ENCODE results near the gene SPATA7.
A peak's percentile ranks its signal among the peaks of the same experiment; 100 is the strongest.
"Not testable (repeated sequence)": the region's sequence is repeated elsewhere in the genome, so short reads cannot be mapped to it uniquely, and the experiment has no call there.

SPATA7 gene

DNA sequence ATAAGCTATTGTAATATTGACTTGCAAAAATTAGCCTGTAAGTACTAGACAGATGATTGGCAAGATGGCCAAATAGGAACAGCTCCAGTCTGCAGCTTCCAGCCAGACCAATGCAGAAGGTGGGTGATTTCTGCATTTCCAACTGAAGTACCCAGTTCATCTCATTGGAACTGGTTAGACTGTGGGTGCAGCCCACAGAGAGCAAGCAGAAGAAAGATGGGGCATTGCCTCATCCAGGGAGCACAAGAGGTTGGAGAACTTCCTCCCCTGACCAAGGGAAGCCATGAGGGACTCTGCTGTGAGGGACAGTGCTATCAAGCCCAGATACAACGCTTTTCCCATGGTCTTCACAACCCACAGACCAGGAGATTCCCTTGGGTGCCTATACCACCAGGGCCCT is 16.0 kb upstream of the SPATA7 start:
- no peak for DNase-seq
- H3K4me1 ChIP-seq = no peaks in the 10 kb centered on the region
- no peak overlapping the region for H3K4me3 ChIP-seq (ENCODE audit: low read depth, low read length)
- H3K36me3 ChIP-seq = no peaks in the 10 kb centered on the region
- no peak for TF ChIP-seq CTCF (IDR thresholded peaks at IDR 0.05; ENCODE audit: low read depth, low read length)
- no peaks in the 10 kb centered on the region for H3K9me3 ChIP-seq
- H3K27me3 ChIP-seq = no peaks in the 10 kb centered on the region; the same call in none of the 2 replicates

DNA sequence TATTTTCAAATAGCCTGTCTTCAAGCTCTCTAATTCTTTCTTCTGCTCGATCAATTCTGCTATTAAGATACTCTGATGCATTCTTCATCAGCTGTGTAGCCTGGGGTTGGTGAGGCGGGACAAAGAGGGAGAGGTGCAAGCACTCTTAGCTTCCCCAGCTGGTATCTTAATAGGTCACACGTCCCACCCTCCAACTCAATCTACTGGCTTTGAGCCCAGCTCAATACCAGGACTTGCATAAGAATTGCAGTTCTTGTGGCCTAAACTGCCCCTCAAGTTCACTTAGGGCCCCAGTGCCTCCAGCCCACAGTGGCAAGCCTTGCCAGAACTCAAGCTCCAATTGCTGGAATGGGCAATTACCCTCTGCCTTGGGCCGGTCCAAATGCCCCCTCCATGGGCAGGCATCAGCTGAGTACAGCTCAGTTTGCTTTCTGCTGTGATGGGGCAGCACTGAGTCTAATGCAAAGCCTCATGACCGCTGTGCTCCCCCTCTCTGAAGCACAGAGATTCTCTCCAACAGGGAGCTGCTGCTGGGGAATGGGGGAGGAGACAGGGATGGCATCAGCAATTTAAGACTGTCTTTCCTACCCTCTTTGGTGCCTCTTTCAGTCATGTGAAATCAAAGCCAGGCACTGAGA is 5.6 kb upstream of the SPATA7 start:
- no peak for DNase-seq
- no peaks in the 10 kb centered on the region for H3K4me1 ChIP-seq
- no peaks in the 10 kb centered on the region for H3K36me3 ChIP-seq
- H3K4me3 ChIP-seq (ENCODE audit: low read depth, low read length) = no peak overlapping the region
- H3K9me3 ChIP-seq = no peaks in the 10 kb centered on the region
- 0 out of 2 replicates have a peak, but pooled peaks cover 3% of the 10 kb centered on the region for H3K27me3 ChIP-seq
- no peak for TF ChIP-seq CTCF (IDR thresholded peaks at IDR 0.05; ENCODE audit: low read depth, low read length)

- Histone ChIP-seq H3K4me1 (no peaks in the 10 kb centered on the region), H3K36me3 (no peaks in the 10 kb centered on the region), H3K27me3 (0 out of 2 replicates have a peak, but pooled peaks cover 3% of the 10 kb centered on the region), H3K9me3 (no peaks in the 10 kb centered on the region), H3K4me3 (ENCODE audit: low read depth, low read length) (no peak overlapping the region)
- DNase-seq = no peak
- peak; percentile 54 for TF ChIP-seq CTCF (IDR thresholded peaks at IDR 0.05; ENCODE audit: low read depth, low read length)
Observed at GRCh38 chr14:88380405-88380804, 5.1 kb upstream of the SPATA7 start.

- not testable (repeated sequence) for DNase-seq; H3K36me3 ChIP-seq; H3K4me3 ChIP-seq (ENCODE audit: low read depth, low read length); H3K27me3 ChIP-seq; H3K4me1 ChIP-seq; H3K9me3 ChIP-seq
Observed at GRCh38 chr14:88381634-88382033, 3.8 kb upstream of the SPATA7 start.

GRCh38 chr14:88384718-88385117 is 739 bp upstream of the SPATA7 start:
- Histone ChIP-seq H3K36me3 (no peaks in the 10 kb centered on the region), H3K9me3 (no peaks in the 10 kb centered on the region), H3K4me3 (ENCODE audit: low read depth, low read length) (peak overlapping the region; percentile 79), H3K4me1 (no peaks in the 10 kb centered on the region; the same call in 1 of the 2 replicates), H3K27me3 (no peaks in the 10 kb centered on the region)
- TF ChIP-seq CTCF (IDR thresholded peaks at IDR 0.05; ENCODE audit: low read depth, low read length) = no peak
- no peak for DNase-seq

- TF ChIP-seq CTCF (IDR thresholded peaks at IDR 0.05; ENCODE audit: low read depth, low read length) = no peak
- H3K4me1 ChIP-seq = no peaks in the 10 kb centered on the region; the same call in 1 of the 2 replicates
- no peaks in the 10 kb centered on the region for H3K36me3 ChIP-seq
- no peak for DNase-seq
- H3K9me3 ChIP-seq = no peaks in the 10 kb centered on the region
- no peaks in the 10 kb centered on the region for H3K27me3 ChIP-seq
- peak overlapping the region; percentile 79 for H3K4me3 ChIP-seq (ENCODE audit: low read depth, low read length)
Observed at GRCh38 chr14:88386256-88386794, 868 bp downstream of the SPATA7 start.
